GM12873 (cell line): ENCODE data around the gene MYO16.

Experiments
- TF ChIP-seq, protein P1 (sequence below): IDR thresholded peaks from 2 replicates; pipeline ENCODE4 v1.5.1; 2012; ENCODE audit warnings: low read depth, mild to moderate bottlenecking, moderate library complexity, low read length, control low read depth; ENCODE audit not compliant: insufficient read depth; ENCODE audit errors: missing control alignments

Gene MYO16

DNA sequence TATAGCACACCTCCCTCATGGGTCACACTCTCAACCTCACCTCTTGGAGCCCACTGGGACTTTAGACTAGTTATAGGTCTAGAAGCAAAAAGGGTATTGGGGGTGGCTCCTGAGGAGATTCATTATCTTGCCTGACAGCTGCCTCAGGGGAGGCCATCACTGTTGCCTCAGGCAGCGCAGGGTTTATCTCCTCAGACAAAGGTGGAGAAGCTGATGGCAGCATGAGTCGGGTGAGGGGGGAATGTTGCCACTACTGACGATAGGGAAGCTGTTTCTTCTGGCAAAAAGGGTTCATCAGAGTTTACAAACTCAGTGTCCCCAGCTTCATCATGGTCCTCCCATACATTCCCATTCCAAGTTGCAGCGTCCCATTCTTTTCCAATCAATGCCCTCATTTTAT, 594.6 kb downstream of the MYO16 start:
- TF ChIP-seq, protein P1, sequence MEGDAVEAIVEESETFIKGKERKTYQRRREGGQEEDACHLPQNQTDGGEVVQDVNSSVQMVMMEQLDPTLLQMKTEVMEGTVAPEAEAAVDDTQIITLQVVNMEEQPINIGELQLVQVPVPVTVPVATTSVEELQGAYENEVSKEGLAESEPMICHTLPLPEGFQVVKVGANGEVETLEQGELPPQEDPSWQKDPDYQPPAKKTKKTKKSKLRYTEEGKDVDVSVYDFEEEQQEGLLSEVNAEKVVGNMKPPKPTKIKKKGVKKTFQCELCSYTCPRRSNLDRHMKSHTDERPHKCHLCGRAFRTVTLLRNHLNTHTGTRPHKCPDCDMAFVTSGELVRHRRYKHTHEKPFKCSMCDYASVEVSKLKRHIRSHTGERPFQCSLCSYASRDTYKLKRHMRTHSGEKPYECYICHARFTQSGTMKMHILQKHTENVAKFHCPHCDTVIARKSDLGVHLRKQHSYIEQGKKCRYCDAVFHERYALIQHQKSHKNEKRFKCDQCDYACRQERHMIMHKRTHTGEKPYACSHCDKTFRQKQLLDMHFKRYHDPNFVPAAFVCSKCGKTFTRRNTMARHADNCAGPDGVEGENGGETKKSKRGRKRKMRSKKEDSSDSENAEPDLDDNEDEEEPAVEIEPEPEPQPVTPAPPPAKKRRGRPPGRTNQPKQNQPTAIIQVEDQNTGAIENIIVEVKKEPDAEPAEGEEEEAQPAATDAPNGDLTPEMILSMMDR: no peak

DNA sequence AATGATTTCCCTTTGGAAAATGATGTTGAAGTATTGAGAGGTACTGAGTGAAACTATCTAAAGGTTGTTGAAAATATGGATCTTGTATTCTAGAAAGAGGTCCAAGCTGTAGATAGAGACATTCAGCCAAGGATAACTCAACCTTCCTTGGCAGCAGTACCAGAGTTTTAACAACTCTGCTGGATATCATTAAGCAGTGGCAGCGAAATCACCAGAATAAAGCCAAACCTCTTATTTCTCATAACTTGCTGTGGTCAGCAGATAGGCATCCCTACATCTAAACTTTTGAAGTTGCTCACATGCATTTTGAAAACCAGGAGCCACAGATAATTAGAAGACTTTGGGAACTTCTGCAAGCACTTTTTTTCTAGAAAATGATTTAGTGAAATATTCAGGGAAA, 597.2 kb downstream of the MYO16 start:
- TF ChIP-seq, protein P1: no peak

DNA sequence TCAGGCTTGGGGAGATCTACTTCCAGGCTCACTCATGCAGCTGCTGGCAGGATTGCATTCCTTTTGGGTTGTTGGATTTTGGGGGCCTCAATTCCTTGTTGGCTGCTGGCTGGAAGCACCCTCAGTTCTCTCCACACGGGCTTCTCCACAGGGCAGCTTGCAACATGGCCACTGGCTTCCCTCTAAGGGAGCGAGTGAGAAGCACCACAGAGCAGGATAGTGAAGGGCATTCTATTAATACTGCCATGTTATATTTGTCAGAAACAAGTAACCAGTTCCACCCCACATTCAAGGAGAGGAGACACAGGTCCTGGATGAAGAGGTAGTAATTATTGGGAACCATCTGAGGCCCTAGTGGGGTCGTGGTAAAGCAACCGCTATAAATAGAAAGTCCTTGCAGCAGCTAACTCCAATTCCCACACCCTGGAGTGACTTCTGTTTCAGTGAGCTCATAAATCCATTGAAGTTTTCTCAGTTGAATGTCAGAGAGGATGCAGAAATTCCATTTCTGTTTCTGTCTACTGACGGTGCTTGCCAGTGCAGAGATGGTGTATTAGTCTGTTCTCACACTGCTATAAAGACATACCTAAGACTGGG, 598.0 kb downstream of the MYO16 start:
- TF ChIP-seq, protein P1: no peak

DNA sequence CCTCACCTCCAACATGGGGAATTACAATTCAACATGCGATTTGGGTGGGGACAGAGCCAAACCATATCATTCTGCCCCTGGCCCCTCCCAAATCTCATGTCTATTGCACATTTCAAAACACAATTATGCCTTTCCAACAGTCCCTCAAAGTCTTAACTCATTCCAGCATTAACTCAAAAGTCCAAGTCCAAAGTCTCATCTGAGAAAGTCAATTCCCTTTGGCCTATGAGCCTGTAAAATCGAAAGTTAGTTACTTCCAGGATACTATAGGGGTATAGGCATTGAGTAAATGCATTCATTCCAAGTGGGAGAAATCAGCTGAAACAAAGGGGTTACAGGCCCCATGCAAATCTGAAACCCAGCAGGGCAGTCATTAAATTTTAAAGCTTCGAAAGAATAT, 598.8 kb downstream of the MYO16 start:
- TF ChIP-seq, protein P1: no peak

DNA sequence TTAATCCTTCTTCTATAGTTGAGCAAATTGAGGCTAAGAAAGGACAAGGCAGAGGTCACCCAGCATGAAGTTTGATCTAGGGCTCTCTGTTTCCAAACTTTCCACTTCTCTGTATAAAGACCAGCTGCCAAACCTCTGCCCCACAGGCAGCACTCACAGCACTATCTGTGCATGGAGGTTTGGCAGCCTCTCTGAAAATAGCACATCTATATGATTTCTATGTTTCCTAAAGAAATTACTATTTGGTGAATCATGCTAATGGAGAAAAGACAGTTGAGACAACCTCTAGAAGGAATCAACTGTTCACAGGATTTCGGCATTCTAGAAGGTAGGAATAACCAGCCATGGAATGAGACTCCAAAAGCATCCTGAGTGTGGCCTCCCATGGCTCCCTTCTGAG, 602.5 kb downstream of the MYO16 start:
- TF ChIP-seq, protein P1: no peak

DNA sequence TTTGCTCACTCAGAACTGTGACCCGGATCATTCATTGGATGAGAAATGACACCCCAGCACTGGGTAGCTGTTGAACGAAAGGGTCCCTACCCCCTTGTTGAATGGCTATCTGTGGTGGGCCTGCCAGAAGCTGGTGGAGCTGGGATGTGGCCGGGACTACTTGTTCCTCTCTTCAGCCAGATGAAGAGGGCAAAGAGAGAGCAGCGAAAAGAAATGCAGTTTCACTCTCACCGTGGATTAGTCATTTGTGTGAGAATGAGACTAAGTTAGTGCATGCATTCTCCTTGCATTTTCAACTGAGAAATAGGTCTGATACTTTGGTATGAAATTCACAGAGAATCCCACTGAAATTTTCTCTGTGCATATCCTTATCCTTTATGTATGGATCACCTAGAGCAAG, 603.9 kb downstream of the MYO16 start:
- TF ChIP-seq, protein P1: no peak

DNA sequence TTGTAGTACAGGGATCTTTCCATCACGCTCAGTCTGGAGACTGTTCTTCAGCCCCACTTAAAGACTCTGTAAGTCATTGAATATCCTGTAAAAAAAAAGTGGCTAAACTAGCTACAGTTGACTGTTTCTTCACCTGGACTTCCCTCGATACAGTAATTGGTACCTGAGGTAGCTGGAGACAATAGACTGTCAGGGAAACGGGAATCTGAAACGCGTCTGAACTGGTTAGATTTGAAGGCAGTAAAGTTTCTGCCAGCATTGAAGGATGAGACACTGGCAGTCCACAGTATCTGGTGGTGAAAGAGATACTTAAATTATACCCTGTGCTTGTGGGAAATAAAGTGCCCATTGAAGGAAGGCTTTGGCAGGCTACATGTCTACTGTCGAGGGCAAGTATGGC, 606.5 kb downstream of the MYO16 start:
- TF ChIP-seq, protein P1: no peak
